Fibroblast of mammary gland (primary cell): ENCODE data around the gene GCG.

ENCODE experiments used
- DNase-seq: peaks from one replicate; pipeline ENCODE4 v3.0.0-alpha.2; 2010; ENCODE audit warnings: low read depth
- H3K4me3 ChIP-seq: 2 replicates; pipeline ENCODE4 v1.5.1; 2011; ENCODE audit warnings: low read depth, mild to moderate bottlenecking, low read length, moderate library complexity; ENCODE audit not compliant: control insufficient read depth
- CTCF ChIP-seq: conservative IDR thresholded peaks from 2 replicates; pipeline ENCODE4 v1.5.1; 2011; ENCODE audit warnings: low read depth, low read length, inconsistent platforms; ENCODE audit not compliant: control insufficient read depth, insufficient read depth

The GCG gene

GRCh38 chr2:162127422-162127821 lies 24.6 kb downstream of the GCG start:
- no peak for DNase-seq
- H3K4me3 ChIP-seq = no peak overlapping the region
- TF ChIP-seq CTCF = no peak

- no peak for TF ChIP-seq CTCF
- no peak for DNase-seq
- H3K4me3 ChIP-seq = no peak overlapping the region
These were observed 25.5 kb downstream of the GCG start for GRCh38 chr2:162126527-162126926.

- no peak for TF ChIP-seq CTCF
- DNase-seq = peak; percentile 18
- no peak overlapping the region for H3K4me3 ChIP-seq
These were observed 25.9 kb downstream of the GCG start for GRCh38 chr2:162126111-162126519.

GRCh38 chr2:162125138-162125537 lies 26.9 kb downstream of the GCG start:
- no peak for DNase-seq
- H3K4me3 ChIP-seq = no peak overlapping the region
- no peak for TF ChIP-seq CTCF

- DNase-seq = peak; percentile 79
- TF ChIP-seq CTCF = peak; percentile 57
- H3K4me3 ChIP-seq = no peak overlapping the region
These were observed 28.0 kb downstream of the GCG start for GRCh38 chr2:162123806-162124758.

GRCh38 chr2:162118166-162119031 lies 33.6 kb downstream of the GCG start:
- peak; percentile 96 for DNase-seq

More at GRCh38 chr2:162118166-162119031, 33.6 kb downstream of the GCG start:
- no peak overlapping the region for H3K4me3 ChIP-seq
- TF ChIP-seq CTCF = no peak
